Tibial nerve (tissue), 3 donors: ENCODE measurements around the gene NUDT16L1.

Experiments
- POLR2A ChIP-seq, 2 donors: fragments of 450-650 bp; IDR thresholded peaks; one replicate each; pipeline ENCODE4 v1.6.1; 2017; ENCODE audit warnings: antibody characterized with exemption in 2 of 2, mild to moderate bottlenecking in 2 of 2, moderate library complexity in 2 of 2
- TF ChIP-seq, protein P1 (sequence below), 5 experiments: fragments of 200-600 bp in 3 of 5; fragments of 450-650 bp in 2 of 5; sonication (generic) in 3 of 5; IDR thresholded peaks; one replicate each; pipeline ENCODE4 v1.5.1; 2016 to 2019; ENCODE audit warnings: antibody characterized with exemption in 5 of 5, mild to moderate bottlenecking in 3 of 5, moderate library complexity in 2 of 5

DNA sequence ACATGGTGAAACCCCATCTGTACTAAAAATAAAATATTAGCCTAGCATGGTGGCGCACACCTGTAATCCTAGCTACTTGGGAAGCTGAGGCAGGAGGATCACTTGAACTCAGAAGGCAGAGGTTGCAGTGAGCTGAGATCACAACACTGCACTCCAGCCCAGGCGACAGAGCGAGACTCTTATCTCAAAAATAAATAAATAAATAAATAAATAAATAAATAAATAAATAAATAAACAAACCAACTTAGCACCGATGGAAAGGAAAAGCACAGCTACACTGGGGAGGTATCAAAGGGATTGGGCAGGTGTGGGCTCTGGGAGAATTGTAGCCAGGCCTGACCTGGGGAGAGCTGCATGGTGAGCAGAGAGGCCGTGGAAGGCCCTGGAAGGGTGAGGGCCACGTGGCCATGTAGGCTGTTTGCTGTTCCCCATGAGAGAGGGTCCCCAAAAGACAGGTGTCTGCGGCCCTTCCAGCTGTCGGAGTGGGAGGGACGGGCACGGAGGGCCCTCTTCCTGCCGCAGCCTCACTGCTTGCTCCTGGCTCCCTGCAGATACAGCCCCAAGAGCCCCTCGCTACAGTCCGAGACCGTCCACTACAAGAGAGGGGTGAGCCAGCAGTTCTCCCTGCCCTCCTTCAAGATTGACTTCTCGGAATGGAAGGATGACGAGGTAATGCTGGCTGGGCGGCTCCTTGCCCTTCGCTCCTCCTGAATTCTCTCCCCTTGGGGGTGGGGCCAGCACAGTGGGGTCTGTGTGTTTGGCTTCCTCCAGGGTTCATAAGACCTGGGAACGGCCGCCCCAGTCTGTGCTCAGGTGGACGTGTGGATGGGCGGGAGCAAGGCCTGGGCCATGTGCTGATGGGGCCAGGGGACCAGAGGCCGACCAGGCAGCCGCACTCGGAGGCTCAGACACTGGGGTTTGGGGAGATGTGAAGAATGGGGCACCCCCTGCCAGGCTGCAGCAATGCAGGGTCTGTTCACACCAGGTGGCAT lies 36.4 kb upstream of the NUDT16L1 start:
- TF ChIP-seq, protein P1, sequence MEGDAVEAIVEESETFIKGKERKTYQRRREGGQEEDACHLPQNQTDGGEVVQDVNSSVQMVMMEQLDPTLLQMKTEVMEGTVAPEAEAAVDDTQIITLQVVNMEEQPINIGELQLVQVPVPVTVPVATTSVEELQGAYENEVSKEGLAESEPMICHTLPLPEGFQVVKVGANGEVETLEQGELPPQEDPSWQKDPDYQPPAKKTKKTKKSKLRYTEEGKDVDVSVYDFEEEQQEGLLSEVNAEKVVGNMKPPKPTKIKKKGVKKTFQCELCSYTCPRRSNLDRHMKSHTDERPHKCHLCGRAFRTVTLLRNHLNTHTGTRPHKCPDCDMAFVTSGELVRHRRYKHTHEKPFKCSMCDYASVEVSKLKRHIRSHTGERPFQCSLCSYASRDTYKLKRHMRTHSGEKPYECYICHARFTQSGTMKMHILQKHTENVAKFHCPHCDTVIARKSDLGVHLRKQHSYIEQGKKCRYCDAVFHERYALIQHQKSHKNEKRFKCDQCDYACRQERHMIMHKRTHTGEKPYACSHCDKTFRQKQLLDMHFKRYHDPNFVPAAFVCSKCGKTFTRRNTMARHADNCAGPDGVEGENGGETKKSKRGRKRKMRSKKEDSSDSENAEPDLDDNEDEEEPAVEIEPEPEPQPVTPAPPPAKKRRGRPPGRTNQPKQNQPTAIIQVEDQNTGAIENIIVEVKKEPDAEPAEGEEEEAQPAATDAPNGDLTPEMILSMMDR (IDR thresholded peaks at IDR 0.05) = no peak
- no peak for TF ChIP-seq POLR2A (IDR thresholded peaks at IDR 0.05)
